RPMI7951 (cell line): ENCODE data around the gene BAG2. TPM values are rescaled to one million over a fixed set of nuclear protein-coding genes. Genes with fewer than 3 reads are reported as not detected.

Experiments used
- DNase-seq: peaks from one replicate; pipeline ENCODE4 v3.0.0-alpha.2; 2012; ENCODE audit warnings: low read depth
- total RNA-seq: library from RNA; depleted of rRNA; stranded (reverse); fragments of >200 nt; shearing (Covaris generic); gene quantifications from 2 replicates; pipeline ENCODE4 v1.2.3, GENCODE V29; 2014; rRNA removed

The BAG2 gene
- total RNA-seq, 1 experiment from 2014 or later = 18.3 TPM

GRCh38 chr6:57221191-57221935 is 49.2 kb downstream of the BAG2 start:
- DNase-seq = peak; percentile 52

- DNase-seq = peak; percentile 84
Observed at GRCh38 chr6:57221936-57222742, 50.0 kb downstream of the BAG2 start, which contains the start of gene RAB23. RAB23 (minus strand) TSS chr6:57222307; CDS start chr6:57210380, 11,927 bp downstream.

- DNase-seq = no peak
Observed at GRCh38 chr6:57222743-57223077, 50.6 kb downstream of the BAG2 start.

GRCh38 chr6:57224769-57225515 is 52.8 kb downstream of the BAG2 start:
- peak; percentile 61 for DNase-seq

GRCh38 chr6:57226221-57226620 is 54.1 kb downstream of the BAG2 start:
- peak; percentile 56 for DNase-seq

Other genes starting within 250 kb of the BAG2 start
- gene BEND6, start 217.2 kb upstream of the BAG2 start, total RNA-seq = 21.6 and 24.6 TPM in 2 replicates
- gene KIAA1586, start 125.6 kb upstream of the BAG2 start, total RNA-seq = 22.8 and 27.6 TPM in 2 replicates
- 47.0 and 52.4 TPM in 2 replicates for gene ZNF451, start 82.1 kb upstream of the BAG2 start, total RNA-seq
- gene RAB23, start 50.0 kb downstream of the BAG2 start, total RNA-seq = 42.8 and 51.2 TPM in 2 replicates
- 51.2 and 60.8 TPM in 2 replicates for gene PRIM2, start 145.3 kb downstream of the BAG2 start, total RNA-seq